DND-41 (cell line): Measurements from ENCODE around the gene CXCL9.
A peak's percentile ranks its signal among the peaks of the same experiment; 100 is the strongest.
"Not testable (repeated sequence)": the region's sequence is repeated elsewhere in the genome, so short reads cannot be mapped to it uniquely, and the experiment has no call there.

Experiments used
- ATAC-seq: fragments of 200-7000 bp; cut with Tn5 transposase; 3 replicates; pipeline ENCODE4 v1.9.1; 2021; ENCODE audit warnings: low read depth; ENCODE audit not compliant: insufficient read depth
- DNase-seq: peaks from one replicate; pipeline ENCODE4 v3.0.0-alpha.2; 2020
- H2AFZ ChIP-seq: 2 replicates; pipeline ENCODE4 v1.6.0; 2012; ENCODE audit warnings: low read depth, low read length
- H3K27ac ChIP-seq: 2 replicates; pipeline ENCODE4 v1.5.1; 2012; ENCODE audit warnings: low read length, inconsistent platforms
- H3K27me3 ChIP-seq: fragments of 200-600 bp; sonication (generic); 2 replicates; pipeline ENCODE4 v1.6.0; 2012; ENCODE audit warnings: low read length, mild to moderate bottlenecking, inconsistent platforms; ENCODE audit not compliant: insufficient read depth, poor library complexity
- H3K36me3 ChIP-seq: 2 replicates; pipeline ENCODE4 v1.5.1; 2012; ENCODE audit warnings: low read length, inconsistent platforms; ENCODE audit not compliant: insufficient read depth
- H3K4me1 ChIP-seq: 2 replicates; pipeline ENCODE4 v1.5.1; 2012; ENCODE audit warnings: mild to moderate bottlenecking, low read length; ENCODE audit not compliant: insufficient read depth
- H3K4me2 ChIP-seq: 2 replicates; pipeline ENCODE4 v1.6.0; 2012; ENCODE audit warnings: mild to moderate bottlenecking, moderate library complexity, low read length, inconsistent platforms; ENCODE audit not compliant: insufficient read depth
- H3K4me3 ChIP-seq, 2 experiments: fragments of 200-600 bp in 1 of 2; shearing (Covaris generic) in 1 of 2; 2 replicates each; pipeline ENCODE4 v1.5.1; 2012 to 2016; ENCODE audit warnings: inconsistent platforms in 2 of 2, low read length in 2 of 2, mild to moderate bottlenecking in 2 of 2, low read depth in 1 of 2, moderate library complexity in 1 of 2
- H3K79me2 ChIP-seq: 2 replicates; pipeline ENCODE4 v1.6.0; 2012; ENCODE audit warnings: low read length, inconsistent platforms; ENCODE audit not compliant: insufficient read depth
- H3K9ac ChIP-seq: 2 replicates; pipeline ENCODE4 v1.6.0; 2012; ENCODE audit warnings: low read depth, mild to moderate bottlenecking, inconsistent platforms, low read length, moderate library complexity
- H3K9me3 ChIP-seq: 2 replicates; pipeline ENCODE4 v1.5.1; 2012; ENCODE audit warnings: low read length, moderate library complexity, mild to moderate bottlenecking, inconsistent platforms; ENCODE audit not compliant: insufficient read depth, severe bottlenecking
- H4K20me1 ChIP-seq: 2 replicates; pipeline ENCODE4 v1.6.0; 2012; ENCODE audit warnings: low read length; ENCODE audit not compliant: insufficient read depth
- EZH2 ChIP-seq: IDR thresholded peaks from 3 replicates; pipeline ENCODE4 v1.6.1; 2012; ENCODE audit warnings: borderline replicate concordance, low read depth, mild to moderate bottlenecking, moderate library complexity, low read length, inconsistent platforms; ENCODE audit not compliant: severe bottlenecking
- TF ChIP-seq, protein P1 (sequence below): IDR thresholded peaks from 2 replicates; pipeline ENCODE4 v1.5.1; 2012; ENCODE audit warnings: borderline replicate concordance, low read length, moderate library complexity, mild to moderate bottlenecking; ENCODE audit not compliant: poor library complexity, severe bottlenecking; ENCODE audit errors: extremely low read depth

The CXCL9 gene

DNA sequence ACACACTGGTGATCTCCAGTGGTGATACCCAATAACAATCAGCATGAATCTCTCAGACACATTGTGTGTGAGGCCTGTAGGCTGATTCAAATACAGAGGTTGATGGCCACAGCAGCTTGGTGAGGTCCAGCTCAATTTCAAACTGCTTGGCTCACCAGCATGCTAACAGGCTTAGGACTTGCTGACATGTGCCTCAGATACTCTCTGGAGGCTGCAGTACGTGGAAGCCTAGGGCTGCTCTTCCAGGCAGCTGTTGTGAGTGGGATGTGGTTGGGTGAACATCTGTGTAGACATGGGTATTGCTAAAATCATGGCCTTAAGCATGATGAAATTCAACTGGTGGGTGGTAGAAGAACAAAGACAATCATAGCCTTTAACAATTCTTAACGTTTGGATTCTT lies 4.3 kb downstream of the CXCL9 start:
- Histone ChIP-seq H2AFZ (no peak overlapping the region), H3K36me3 (no peaks in the 10 kb centered on the region), H3K27ac (no peak overlapping the region), H3K4me3 (no peak overlapping the region), H3K79me2 (no peaks in the 10 kb centered on the region), H4K20me1 (no peaks in the 10 kb centered on the region), H3K4me2 (no peak overlapping the region), H3K9ac (no peak overlapping the region), H3K9me3 (no peaks in the 10 kb centered on the region), H3K4me1 (peaks cover 20% of the 10 kb centered on the region), H3K27me3 (no peaks in the 10 kb centered on the region)
- no peak for TF ChIP-seq EZH2
- TF ChIP-seq, protein P1, sequence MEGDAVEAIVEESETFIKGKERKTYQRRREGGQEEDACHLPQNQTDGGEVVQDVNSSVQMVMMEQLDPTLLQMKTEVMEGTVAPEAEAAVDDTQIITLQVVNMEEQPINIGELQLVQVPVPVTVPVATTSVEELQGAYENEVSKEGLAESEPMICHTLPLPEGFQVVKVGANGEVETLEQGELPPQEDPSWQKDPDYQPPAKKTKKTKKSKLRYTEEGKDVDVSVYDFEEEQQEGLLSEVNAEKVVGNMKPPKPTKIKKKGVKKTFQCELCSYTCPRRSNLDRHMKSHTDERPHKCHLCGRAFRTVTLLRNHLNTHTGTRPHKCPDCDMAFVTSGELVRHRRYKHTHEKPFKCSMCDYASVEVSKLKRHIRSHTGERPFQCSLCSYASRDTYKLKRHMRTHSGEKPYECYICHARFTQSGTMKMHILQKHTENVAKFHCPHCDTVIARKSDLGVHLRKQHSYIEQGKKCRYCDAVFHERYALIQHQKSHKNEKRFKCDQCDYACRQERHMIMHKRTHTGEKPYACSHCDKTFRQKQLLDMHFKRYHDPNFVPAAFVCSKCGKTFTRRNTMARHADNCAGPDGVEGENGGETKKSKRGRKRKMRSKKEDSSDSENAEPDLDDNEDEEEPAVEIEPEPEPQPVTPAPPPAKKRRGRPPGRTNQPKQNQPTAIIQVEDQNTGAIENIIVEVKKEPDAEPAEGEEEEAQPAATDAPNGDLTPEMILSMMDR, result no peak
- ATAC-seq (peak; percentile 91), DNase-seq (peak; percentile 65)

DNA sequence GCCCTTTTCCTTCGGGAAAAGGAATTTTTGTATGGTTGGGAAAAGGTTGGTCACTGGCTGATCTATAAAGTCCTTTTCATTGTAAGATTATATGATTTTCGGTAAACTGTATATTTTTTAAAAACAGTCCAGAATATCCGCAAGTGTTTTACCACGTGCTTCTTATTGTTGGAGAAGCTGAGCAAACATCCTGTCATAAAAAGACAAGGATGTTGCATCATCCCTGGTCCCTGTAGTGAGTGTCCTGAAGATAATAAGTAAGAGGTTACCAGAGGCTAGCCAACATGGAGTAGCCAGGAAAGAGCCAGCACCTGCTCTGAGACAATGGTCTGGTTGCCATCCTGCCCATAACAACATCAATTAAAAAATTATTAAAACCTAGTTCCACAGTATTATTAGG lies 5.1 kb downstream of the CXCL9 start:
- H3K4me2 ChIP-seq, result no peak overlapping the region

DNA sequence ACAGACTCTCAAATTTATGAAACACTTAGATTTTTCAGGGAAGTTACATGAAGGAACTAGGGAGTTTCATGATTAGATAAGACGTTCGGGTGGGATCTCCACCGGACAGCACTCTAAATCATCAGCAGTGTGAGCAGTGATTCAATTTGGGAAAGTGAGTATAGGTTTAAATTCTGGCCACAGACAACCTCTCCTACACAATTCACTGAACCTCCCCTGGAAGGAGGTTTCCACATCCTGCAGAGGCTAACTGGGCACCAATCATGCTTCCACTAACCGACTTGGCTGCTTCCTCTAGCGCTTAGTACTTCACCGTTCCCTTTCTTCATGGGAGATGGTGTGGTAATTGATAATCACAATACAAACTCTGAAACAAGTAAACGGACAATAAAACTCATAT lies 5.6 kb downstream of the CXCL9 start:
- H4K20me1 ChIP-seq, result no peaks in the 10 kb centered on the region
- DNase-seq (no peak), ATAC-seq (no peak)
- no peaks in the 10 kb centered on the region for H3K79me2 ChIP-seq
- no peaks in the 10 kb centered on the region for H3K36me3 ChIP-seq
- H3K4me2 ChIP-seq, result no peak overlapping the region
- H3K9me3 ChIP-seq, result no peaks in the 10 kb centered on the region
- H3K4me3 ChIP-seq, result no peak overlapping the region
- H3K9ac ChIP-seq, result no peak overlapping the region
- no peaks in the 10 kb centered on the region for H3K27me3 ChIP-seq
- H2AFZ ChIP-seq, result no peak overlapping the region
- H3K27ac ChIP-seq, result no peak overlapping the region
- TF ChIP-seq, protein P1, result no peak
- no peak for TF ChIP-seq EZH2
- peaks cover 20% of the 10 kb centered on the region for H3K4me1 ChIP-seq

More for the DNA sequence above, 5.1 kb downstream of the CXCL9 start:
- H3K27ac ChIP-seq, result no peak overlapping the region
- peaks cover 20% of the 10 kb centered on the region for H3K4me1 ChIP-seq
- H3K9me3 ChIP-seq, result no peaks in the 10 kb centered on the region
- no peaks in the 10 kb centered on the region for H3K36me3 ChIP-seq
- H3K27me3 ChIP-seq, result no peaks in the 10 kb centered on the region
- H3K9ac ChIP-seq, result no peak overlapping the region
- H3K79me2 ChIP-seq, result no peaks in the 10 kb centered on the region
- peak; percentile 8 for DNase-seq
- no peak for TF ChIP-seq EZH2
- TF ChIP-seq, protein P1, result no peak
- ATAC-seq, result no peak
- H4K20me1 ChIP-seq, result no peaks in the 10 kb centered on the region
- no peak overlapping the region for H2AFZ ChIP-seq
- no peak overlapping the region for H3K4me3 ChIP-seq

DNA sequence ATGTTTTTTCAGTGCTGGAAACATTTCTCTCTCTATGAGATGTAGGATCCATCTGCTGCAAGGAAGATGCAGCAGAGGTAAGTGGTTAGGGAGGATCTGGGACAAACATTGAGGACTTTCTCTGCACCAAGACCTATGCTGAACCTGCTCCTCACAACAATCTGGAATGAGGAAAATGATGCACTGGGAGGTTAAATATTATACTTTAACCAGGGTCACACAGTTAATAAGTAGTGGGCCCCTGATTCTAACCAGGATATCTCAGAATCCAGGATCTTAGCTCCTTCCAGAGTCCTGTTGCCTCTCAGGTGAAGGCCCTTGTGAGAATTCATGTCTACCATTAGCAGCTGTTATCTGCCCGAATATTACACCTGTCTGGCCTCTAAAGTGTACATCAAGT lies 7.0 kb downstream of the CXCL9 start:
- Histone ChIP-seq H3K36me3 (no peaks in the 10 kb centered on the region), H3K79me2 (no peaks in the 10 kb centered on the region), H3K4me2 (no peak overlapping the region), H3K9ac (no peak overlapping the region), H3K27ac (no peak overlapping the region), H2AFZ (no peak overlapping the region), H3K4me3 (no peak overlapping the region), H4K20me1 (no peaks in the 10 kb centered on the region), H3K9me3 (no peaks in the 10 kb centered on the region), H3K4me1 (peaks cover 20% of the 10 kb centered on the region), H3K27me3 (no peaks in the 10 kb centered on the region)
- ATAC-seq (no peak), DNase-seq (no peak)
- TF ChIP-seq EZH2, result no peak
- TF ChIP-seq, protein P1, result no peak

DNA sequence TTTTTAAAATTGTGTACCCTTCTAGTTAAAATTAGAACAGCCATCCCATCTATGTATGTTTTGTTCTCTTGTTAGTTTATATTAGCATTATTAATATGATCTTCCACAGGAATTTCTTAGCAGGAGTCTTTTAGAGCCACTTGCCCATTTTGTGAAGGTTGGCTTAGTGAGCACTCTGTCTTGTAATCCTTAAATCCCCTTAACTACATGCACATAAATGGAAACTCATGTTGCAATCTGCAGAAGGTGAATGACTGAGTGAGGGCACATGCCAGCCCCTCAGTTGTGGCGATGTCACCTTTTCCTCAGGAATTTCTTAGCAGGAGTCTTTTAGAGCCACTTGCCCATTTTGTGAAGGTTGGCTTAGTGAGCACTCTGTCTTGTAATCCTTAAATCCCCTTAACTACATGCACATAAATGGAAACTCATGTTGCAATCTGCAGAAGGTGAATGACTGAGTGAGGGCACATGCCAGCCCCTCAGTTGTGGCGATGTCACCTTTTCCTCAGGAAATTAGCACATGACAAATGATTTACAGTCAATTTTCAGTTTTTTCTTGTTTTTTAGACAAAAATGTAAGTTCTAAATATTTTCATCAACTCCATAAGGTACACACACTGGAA lies 8.7 kb downstream of the CXCL9 start:
- H3K4me3 ChIP-seq, H3K9ac ChIP-seq, H2AFZ ChIP-seq, H3K27me3 ChIP-seq, H3K9me3 ChIP-seq, H3K27ac ChIP-seq, H3K36me3 ChIP-seq, DNase-seq, ATAC-seq, H3K4me2 ChIP-seq, H3K79me2 ChIP-seq, H4K20me1 ChIP-seq: not testable (repeated sequence)
- peaks cover 16% of the 10 kb centered on the region for H3K4me1 ChIP-seq
